GM19324 (cell line): Measurements from ENCODE around the gene PRKACG.
"Not testable (repeated sequence)": the region's sequence is repeated elsewhere in the genome, so short reads cannot be mapped to it uniquely, and the experiment has no call there.

ENCODE experiments used
- ATAC-seq: cut with Tn5 transposase; IDR thresholded peaks from one replicate; pipeline ENCODE4 v1.9.1; 2021; ENCODE audit warnings: mild to moderate bottlenecking, moderate library complexity; ENCODE audit not compliant: unreplicated experiment, low FRiP score

Gene PRKACG

GRCh38 chr9:69027355-69028097 is 13.6 kb upstream of the PRKACG start:
- peak; percentile 73 for ATAC-seq

- ATAC-seq, result no peak
These were observed 9.7 kb upstream of the PRKACG start for GRCh38 chr9:69023650-69024049.

- ATAC-seq, result no peak
These were observed 6.6 kb upstream of the PRKACG start for GRCh38 chr9:69020301-69021145.

GRCh38 chr9:69019808-69020207 is 5.9 kb upstream of the PRKACG start:
- no peak for ATAC-seq

GRCh38 chr9:69018737-69019136 is 4.8 kb upstream of the PRKACG start:
- no peak for ATAC-seq

- ATAC-seq, result no peak
These were observed 2.5 kb upstream of the PRKACG start for GRCh38 chr9:69016191-69017096.

GRCh38 chr9:69013382-69013727 is 558 bp downstream of the PRKACG start:
- ATAC-seq, result no peak

- ATAC-seq, result no peak
These were observed 1.1 kb downstream of the PRKACG start for GRCh38 chr9:69012696-69013381.

- no peak for ATAC-seq
These were observed 4.2 kb downstream of the PRKACG start for GRCh38 chr9:69009708-69010107.

- ATAC-seq, result no peak
These were observed 9.1 kb downstream of the PRKACG start for GRCh38 chr9:69004836-69005235.

- ATAC-seq, result no peak
These were observed 10.9 kb downstream of the PRKACG start for GRCh38 chr9:69003051-69003450.

- ATAC-seq, result no peak
These were observed 12.0 kb downstream of the PRKACG start for GRCh38 chr9:69001921-69002320.

- ATAC-seq, result no peak
These were observed 14.4 kb downstream of the PRKACG start for GRCh38 chr9:68999393-69000105.

GRCh38 chr9:68998812-68999211 is 15.1 kb downstream of the PRKACG start:
- no peak for ATAC-seq

- no peak for ATAC-seq
These were observed 15.5 kb downstream of the PRKACG start for GRCh38 chr9:68998385-68998784.

- ATAC-seq, result no peak
These were observed 16.2 kb downstream of the PRKACG start for GRCh38 chr9:68997666-68998065.

- no peak for ATAC-seq
These were observed 17.5 kb downstream of the PRKACG start for GRCh38 chr9:68996462-68996861.

- no peak for ATAC-seq
These were observed 18.1 kb downstream of the PRKACG start for GRCh38 chr9:68995776-68996175.

GRCh38 chr9:68991457-68991856 is 22.5 kb downstream of the PRKACG start:
- ATAC-seq, result no peak

GRCh38 chr9:68986949-68987348 is 27.0 kb downstream of the PRKACG start:
- ATAC-seq, result not testable (repeated sequence)
